OCI-LY3 (cell line): Measurements from ENCODE around the gene CDH6.

Source experiments
- H2AFZ ChIP-seq: fragments of 200-600, 300-600 bp; shearing (Covaris generic); 2 replicates; pipeline ENCODE4 v1.6.0; 2014; ENCODE audit warnings: antibody characterized with exemption, low read depth, low read length
- H3K27ac ChIP-seq: fragments of 200-600, 300-600 bp; sonication (generic); 2 replicates; pipeline ENCODE4 v1.5.1; 2014; ENCODE audit warnings: mild to moderate bottlenecking, low read length, moderate library complexity, mixed read lengths
- H3K27me3 ChIP-seq: fragments of 200-600, 300-600 bp; sonication (generic); 2 replicates; pipeline ENCODE4 v1.6.1; 2014; ENCODE audit warnings: low read depth, low read length, mixed read lengths
- H3K36me3 ChIP-seq: fragments of 200-600, 300-600 bp; sonication (generic); replicated peaks from 2 replicates; pipeline ENCODE3; 2014; ENCODE audit warnings: low read depth, low read length, mixed read lengths
- H3K4me1 ChIP-seq: fragments of 300-600, 200-600 bp; sonication (generic); 2 replicates; pipeline ENCODE4 v1.6.1; 2014; ENCODE audit warnings: low read length, mixed read lengths
- H3K4me2 ChIP-seq: fragments of 200-600, 300-600 bp; sonication (generic); 2 replicates; pipeline ENCODE4 v1.6.1; 2014; ENCODE audit warnings: low read length, mixed read lengths
- H3K4me3 ChIP-seq: fragments of 300-600, 200-600 bp; sonication (generic); 2 replicates; pipeline ENCODE4 v1.5.1; 2014; ENCODE audit warnings: antibody characterized with exemption, mild to moderate bottlenecking, low read length, moderate library complexity
- H3K79me2 ChIP-seq: fragments of 300-600, 200-600 bp; shearing (Covaris generic); 2 replicates; pipeline ENCODE4 v1.6.1; 2014; ENCODE audit warnings: mild to moderate bottlenecking, low read length, mixed read lengths
- H3K9ac ChIP-seq: fragments of 300-600, 200-600 bp; shearing (Covaris generic); 2 replicates; pipeline ENCODE4 v1.6.0; 2014; ENCODE audit warnings: mild to moderate bottlenecking, low read length, moderate library complexity
- H3K9me3 ChIP-seq: fragments of 200-600, 300-600 bp; shearing (Covaris generic); 2 replicates; pipeline ENCODE4 v1.6.1; 2014; ENCODE audit warnings: low read length, mixed read lengths; ENCODE audit not compliant: insufficient read depth
- H4K20me1 ChIP-seq: fragments of 200-600, 300-600 bp; sonication (generic); 2 replicates; pipeline ENCODE4 v1.6.1; 2016; ENCODE audit warnings: low read length, mixed read lengths; ENCODE audit not compliant: insufficient read depth
- EZH2phosphoT487 ChIP-seq: fragments of 200-600 bp; shearing (Covaris generic); IDR thresholded peaks from 2 replicates; pipeline ENCODE4 v1.6.1; 2018; ENCODE audit warnings: antibody characterized with exemption, mixed run types, low read depth
- TF ChIP-seq, protein P1 (sequence below): fragments of 200-600, 300-600 bp; sonication (generic); IDR thresholded peaks from 2 replicates; pipeline ENCODE4 v1.5.1; 2014; ENCODE audit warnings: antibody characterized with exemption, low read length, low read depth

Gene CDH6

DNA sequence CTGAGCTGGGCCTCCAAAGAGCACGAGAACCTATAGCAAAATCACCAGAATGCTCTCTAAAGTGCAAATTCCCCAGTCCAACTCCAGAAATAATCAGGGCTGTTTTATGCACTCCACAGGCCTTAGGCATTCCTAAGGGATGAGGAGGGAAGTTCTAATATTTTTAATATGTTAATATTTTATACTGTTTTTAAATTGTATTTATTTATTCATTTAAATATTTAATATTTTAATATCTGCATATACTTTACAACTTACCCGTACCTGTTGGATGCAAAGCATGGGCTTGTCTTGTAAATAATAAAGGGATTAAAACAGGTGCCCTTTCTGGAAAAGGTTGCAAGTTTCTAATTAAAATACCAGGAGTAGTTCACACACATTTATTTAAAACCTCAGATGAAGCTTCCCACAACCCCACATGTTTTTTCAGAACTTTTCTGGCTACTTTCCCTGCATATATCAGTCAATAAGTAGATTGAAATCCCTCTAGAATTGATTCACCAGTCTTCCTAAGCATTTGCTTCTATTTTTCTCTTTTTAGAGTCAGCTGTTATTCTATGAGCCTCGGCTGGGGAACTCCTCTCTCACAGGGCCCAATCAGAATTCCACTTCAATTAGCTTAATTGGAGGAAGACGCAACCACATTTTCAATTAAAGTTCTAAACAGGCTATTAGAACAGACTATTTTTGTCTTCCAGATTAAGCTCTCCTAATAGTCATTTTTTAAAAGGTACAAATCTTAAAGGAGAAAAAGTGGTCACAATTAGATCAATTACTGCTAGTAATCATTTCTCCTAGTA, 140.8 kb downstream of the CDH6 start:
- H3K4me1 ChIP-seq: no peaks in the 10 kb centered on the region
- no peak overlapping the region for H3K4me3 ChIP-seq
- H3K36me3 ChIP-seq: no peaks in the 10 kb centered on the region
- no peaks in the 10 kb centered on the region for H3K27me3 ChIP-seq
- H3K27ac ChIP-seq: no peak overlapping the region
- TF ChIP-seq EZH2phosphoT487: no peak
- TF ChIP-seq, protein P1, sequence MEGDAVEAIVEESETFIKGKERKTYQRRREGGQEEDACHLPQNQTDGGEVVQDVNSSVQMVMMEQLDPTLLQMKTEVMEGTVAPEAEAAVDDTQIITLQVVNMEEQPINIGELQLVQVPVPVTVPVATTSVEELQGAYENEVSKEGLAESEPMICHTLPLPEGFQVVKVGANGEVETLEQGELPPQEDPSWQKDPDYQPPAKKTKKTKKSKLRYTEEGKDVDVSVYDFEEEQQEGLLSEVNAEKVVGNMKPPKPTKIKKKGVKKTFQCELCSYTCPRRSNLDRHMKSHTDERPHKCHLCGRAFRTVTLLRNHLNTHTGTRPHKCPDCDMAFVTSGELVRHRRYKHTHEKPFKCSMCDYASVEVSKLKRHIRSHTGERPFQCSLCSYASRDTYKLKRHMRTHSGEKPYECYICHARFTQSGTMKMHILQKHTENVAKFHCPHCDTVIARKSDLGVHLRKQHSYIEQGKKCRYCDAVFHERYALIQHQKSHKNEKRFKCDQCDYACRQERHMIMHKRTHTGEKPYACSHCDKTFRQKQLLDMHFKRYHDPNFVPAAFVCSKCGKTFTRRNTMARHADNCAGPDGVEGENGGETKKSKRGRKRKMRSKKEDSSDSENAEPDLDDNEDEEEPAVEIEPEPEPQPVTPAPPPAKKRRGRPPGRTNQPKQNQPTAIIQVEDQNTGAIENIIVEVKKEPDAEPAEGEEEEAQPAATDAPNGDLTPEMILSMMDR: no peak
- H2AFZ ChIP-seq: no peak overlapping the region
- H3K9me3 ChIP-seq: no peaks in the 10 kb centered on the region
- no peaks in the 10 kb centered on the region for H3K79me2 ChIP-seq
- H3K4me2 ChIP-seq: no peak overlapping the region
- no peaks in the 10 kb centered on the region for H4K20me1 ChIP-seq
- no peak overlapping the region for H3K9ac ChIP-seq

DNA sequence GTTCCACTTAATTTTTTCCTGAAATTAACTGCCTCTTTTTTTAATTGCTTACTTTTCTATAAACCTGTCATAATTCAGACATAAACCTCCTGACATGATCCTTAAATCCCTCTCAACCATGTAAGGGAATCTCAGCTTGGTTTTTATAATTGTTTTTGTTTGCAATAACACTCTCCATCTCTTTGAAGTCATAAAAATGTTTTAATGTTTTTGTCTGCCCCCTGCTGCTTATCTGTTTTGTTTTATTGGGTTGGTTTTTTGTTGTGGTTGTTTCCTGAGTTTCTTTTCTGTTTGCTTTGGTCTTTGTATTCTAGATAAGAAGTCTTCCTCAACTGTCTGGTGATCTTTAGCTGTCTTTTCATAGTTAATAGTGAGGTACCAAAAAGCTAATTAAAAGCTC, 142.0 kb downstream of the CDH6 start:
- Histone ChIP-seq H2AFZ (no peak overlapping the region), H3K36me3 (no peaks in the 10 kb centered on the region), H3K4me2 (no peak overlapping the region), H3K79me2 (no peaks in the 10 kb centered on the region), H3K4me1 (no peaks in the 10 kb centered on the region), H3K4me3 (no peak overlapping the region), H3K9ac (no peak overlapping the region), H3K27me3 (no peaks in the 10 kb centered on the region), H3K9me3 (no peaks in the 10 kb centered on the region), H3K27ac (no peak overlapping the region), H4K20me1 (no peaks in the 10 kb centered on the region)
- no peak for TF ChIP-seq EZH2phosphoT487
- TF ChIP-seq, protein P1: no peak

DNA sequence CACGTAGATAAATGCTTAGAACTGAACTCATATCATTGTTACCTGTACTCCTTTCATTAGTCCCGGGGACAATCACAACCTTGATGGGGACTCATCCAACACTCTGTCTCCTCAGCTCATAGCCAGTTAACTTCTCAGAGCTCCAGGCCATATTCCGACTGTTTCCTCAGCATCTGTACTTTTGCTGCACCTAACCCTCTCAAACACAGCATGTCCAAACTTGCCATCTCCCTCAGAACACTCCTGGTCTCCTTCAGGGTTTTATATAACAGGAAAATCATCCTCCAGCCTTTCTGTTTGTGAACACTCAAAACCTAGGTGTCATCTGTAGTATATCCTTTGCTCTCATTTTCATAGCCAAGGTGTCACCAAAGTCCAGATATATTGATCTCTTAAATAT, 150.5 kb downstream of the CDH6 start:
- H3K4me1 ChIP-seq: no peaks in the 10 kb centered on the region
- H3K9me3 ChIP-seq: no peaks in the 10 kb centered on the region
- H3K27me3 ChIP-seq: no peaks in the 10 kb centered on the region
- no peak for TF ChIP-seq EZH2phosphoT487
- TF ChIP-seq, protein P1: no peak
- no peak overlapping the region for H3K4me3 ChIP-seq
- H4K20me1 ChIP-seq: no peaks in the 10 kb centered on the region
- no peak overlapping the region for H3K9ac ChIP-seq
- no peaks in the 10 kb centered on the region for H3K79me2 ChIP-seq
- no peak overlapping the region for H2AFZ ChIP-seq
- H3K4me2 ChIP-seq: no peak overlapping the region
- H3K27ac ChIP-seq: no peak overlapping the region
- H3K36me3 ChIP-seq: no peaks in the 10 kb centered on the region

DNA sequence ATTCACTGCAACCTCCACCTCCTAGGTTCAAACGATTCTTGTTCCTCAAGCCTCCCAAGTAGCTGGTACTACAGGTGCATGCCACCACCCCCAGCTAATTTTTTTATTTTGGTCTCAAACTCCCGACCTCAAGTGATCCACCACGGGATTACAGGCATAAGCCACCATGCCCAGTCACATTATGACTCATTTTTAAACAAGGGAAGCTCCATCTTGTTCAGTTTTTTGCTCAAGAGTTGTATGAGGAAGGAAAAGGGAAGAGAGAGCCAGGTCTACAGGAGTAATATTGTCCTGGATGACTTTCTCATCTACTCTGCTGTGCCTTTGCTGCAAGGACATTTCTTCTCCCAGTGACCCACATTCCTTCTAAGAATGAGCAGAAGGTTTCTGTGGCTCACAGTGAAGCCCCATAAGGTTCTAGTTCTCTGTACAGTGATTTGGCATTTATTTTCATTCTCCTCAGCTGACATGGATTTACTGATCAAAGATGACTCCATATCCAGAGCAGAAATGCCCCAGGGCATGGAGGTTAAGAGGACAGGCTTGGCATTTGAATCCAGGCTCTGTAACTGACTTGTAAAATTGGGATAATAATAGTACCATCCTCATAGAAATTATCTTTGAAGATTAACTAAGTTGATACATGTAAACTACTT, 153.5 kb downstream of the CDH6 start:
- no peaks in the 10 kb centered on the region for H3K36me3 ChIP-seq
- H3K9me3 ChIP-seq: no peaks in the 10 kb centered on the region
- no peak overlapping the region for H3K9ac ChIP-seq
- TF ChIP-seq, protein P1: no peak
- TF ChIP-seq EZH2phosphoT487: no peak
- H3K79me2 ChIP-seq: no peaks in the 10 kb centered on the region
- no peaks in the 10 kb centered on the region for H3K27me3 ChIP-seq
- no peaks in the 10 kb centered on the region for H4K20me1 ChIP-seq
- H3K4me2 ChIP-seq: no peak overlapping the region
- no peak overlapping the region for H3K27ac ChIP-seq
- H2AFZ ChIP-seq: no peak overlapping the region
- no peak overlapping the region for H3K4me3 ChIP-seq
- H3K4me1 ChIP-seq: no peaks in the 10 kb centered on the region
